SK-N-SH (cell line): ENCODE results near the gene GPD1L. TPM values are rescaled to one million over a fixed set of nuclear protein-coding genes. Genes with fewer than 3 reads are reported as not detected.

ENCODE experiments used
- CTCF ChIA-PET: fragments of 300-600, 350-600 bp; formaldehyde crosslinking; extraction: SDS; loops from one replicate; lab custom pipeline; 2021; lab: Yijun Ruan, JAX
- POLR2A ChIA-PET: fragments of 350-600 bp; sonication (Branson Sonifier 250); formaldehyde crosslinking; extraction: SDS; loops from one replicate; lab custom pipeline; 2020; ENCODE audit warnings: antibody characterized with exemption, inconsistent platforms; lab: Yijun Ruan, JAX
- DNase-seq: peaks from one replicate; pipeline ENCODE4 v3.0.0; 2012
- H2AFZ ChIP-seq: fragments of 200-600 bp; sonication (generic); 2 replicates; pipeline ENCODE4 v1.8.1; 2016; ENCODE audit warnings: antibody characterized with exemption, mild to moderate bottlenecking, low read depth
- H3F3A ChIP-seq: fragments of 200-600 bp; sonication (generic); replicated peaks from 2 replicates; pipeline ENCODE3; 2016; ENCODE audit warnings: antibody characterized with exemption, mild to moderate bottlenecking; ENCODE audit not compliant: insufficient read depth
- H3K27ac ChIP-seq, 2 experiments: fragments of 200-500 bp in 1 of 2; fragments of 200-600 bp in 1 of 2; sonication (Bioruptor generic) in 1 of 2; sonication (generic), shearing (Covaris generic) in 1 of 2; 2 replicates each; pipeline versions ENCODE4 v1.5.1 to v1.6.1; 2014 to 2016; ENCODE audit warnings: low read depth in 2 of 2, inconsistent platforms in 1 of 2, low read length in 1 of 2, mild to moderate bottlenecking in 1 of 2, mixed read lengths in 1 of 2
- H3K27me3 ChIP-seq: fragments of 200-600 bp; sonication (generic), shearing (Covaris generic); 2 replicates; pipeline ENCODE4 v1.6.1; 2016; ENCODE audit warnings: mixed run types; ENCODE audit not compliant: insufficient read depth
- H3K36me3 ChIP-seq, 2 experiments: fragments of 200-500 bp in 1 of 2; fragments of 200-600 bp in 1 of 2; sonication (Bioruptor generic) in 1 of 2; sonication (generic) in 1 of 2; replicated peaks in 1 of 2; 2 replicates each; pipeline versions ENCODE3 to v1.5.1; 2014 to 2016; ENCODE audit warnings: low read length in 1 of 2, mild to moderate bottlenecking in 1 of 2; ENCODE audit not compliant: insufficient read depth in 2 of 2, control insufficient read depth in 1 of 2
- H3K4me1 ChIP-seq, 2 experiments: fragments of 200-500 bp in 1 of 2; fragments of 200-600 bp in 1 of 2; sonication (Bioruptor generic) in 1 of 2; sonication (generic), shearing (Covaris generic) in 1 of 2; 2 replicates each; pipeline versions ENCODE4 v1.5.1 to v1.6.1; 2014 to 2016; ENCODE audit warnings: low read depth in 1 of 2, low read length in 1 of 2, mixed run types in 1 of 2; ENCODE audit not compliant: insufficient read depth in 2 of 2, control insufficient read depth in 1 of 2
- H3K4me2 ChIP-seq: fragments of 200-600 bp; sonication (generic), shearing (Covaris generic); 2 replicates; pipeline ENCODE4 v1.6.1; 2017; ENCODE audit warnings: mixed run types
- H3K4me3 ChIP-seq, 2 experiments: fragments of 200-500 bp in 1 of 2; fragments of 200-600 bp in 1 of 2; sonication (Bioruptor generic) in 1 of 2; sonication (generic), shearing (Covaris generic) in 1 of 2; 2 replicates each; pipeline versions ENCODE4 v1.5.1 to v1.8.1; 2014 to 2016; ENCODE audit warnings: low read depth in 2 of 2, inconsistent platforms in 1 of 2, low read length in 1 of 2, mild to moderate bottlenecking in 1 of 2, mixed read lengths in 1 of 2, moderate library complexity in 1 of 2
- H3K79me2 ChIP-seq: fragments of 200-600 bp; sonication (generic); 2 replicates; pipeline ENCODE4 v1.8.1; 2017; ENCODE audit warnings: mild to moderate bottlenecking; ENCODE audit not compliant: insufficient read depth
- H3K9ac ChIP-seq: fragments of 200-600 bp; sonication (generic); 2 replicates; pipeline ENCODE4 v1.6.1; 2017; ENCODE audit warnings: mixed run types
- H3K9me2 ChIP-seq: fragments of 200-600 bp; sonication (generic); 2 replicates; pipeline ENCODE4 v1.6.1; 2017; ENCODE audit warnings: mixed run types
- H3K9me3 ChIP-seq: fragments of 200-600 bp; sonication (generic); 2 replicates; pipeline ENCODE4 v1.6.1; 2017; ENCODE audit warnings: mixed run types, mild to moderate bottlenecking, moderate library complexity
- H4K20me1 ChIP-seq: fragments of 200-600 bp; sonication (generic); 2 replicates; pipeline ENCODE4 v1.6.1; 2017; ENCODE audit warnings: mild to moderate bottlenecking, mixed run types; ENCODE audit not compliant: insufficient read depth
- EP300 ChIP-seq, 2 experiments: IDR thresholded peaks; 2 replicates each; pipeline versions ENCODE4 v1.4.0 to v1.6.1; 2012; ENCODE audit warnings: borderline replicate concordance in 1 of 2, low read depth in 1 of 2, low read length in 1 of 2
- EZH2phosphoT487 ChIP-seq: fragments of 200-600 bp; sonication (generic); IDR thresholded peaks from 2 replicates; pipeline ENCODE4 v1.6.1; 2017; ENCODE audit warnings: low read depth, mixed run types, mild to moderate bottlenecking, antibody characterized with exemption, moderate library complexity, borderline replicate concordance
- FOXJ3 ChIP-seq: sonication (generic); formaldehyde crosslinking; IDR thresholded peaks from 2 replicates; pipeline ENCODE4 v1.5.1; 2020; ENCODE audit warnings: mild to moderate bottlenecking, missing genetic modification reagents
- GABPA ChIP-seq: IDR thresholded peaks from 2 replicates; pipeline ENCODE4 v1.4.0; 2012; ENCODE audit warnings: low read depth, mild to moderate bottlenecking
- JUND ChIP-seq: IDR thresholded peaks from 2 replicates; pipeline ENCODE4 v1.4.0; 2012
- MEF2A ChIP-seq: IDR thresholded peaks from 2 replicates; pipeline ENCODE4 v1.4.0; 2012; ENCODE audit warnings: low read depth, borderline replicate concordance
- NFIC ChIP-seq: IDR thresholded peaks from 2 replicates; pipeline ENCODE4 v1.4.0; 2012; ENCODE audit warnings: borderline replicate concordance
- NRF1 ChIP-seq: IDR thresholded peaks from 2 replicates; pipeline ENCODE4 v1.6.1; 2012; ENCODE audit warnings: low read depth, mild to moderate bottlenecking, low read length
- RAD21 ChIP-seq: IDR thresholded peaks from 2 replicates; pipeline ENCODE4 v1.6.1; 2012; ENCODE audit warnings: mild to moderate bottlenecking, low read length
- RCOR1 ChIP-seq: fragments of 150-350 bp; IDR thresholded peaks from 2 replicates; pipeline ENCODE4 v1.6.1; 2017; ENCODE audit warnings: antibody characterized with exemption, low read length
- RFX5 ChIP-seq: IDR thresholded peaks from 2 replicates; pipeline ENCODE4 v1.6.1; 2012; ENCODE audit warnings: mild to moderate bottlenecking, improper control_type of control experiment, low read length
- RXRA ChIP-seq: IDR thresholded peaks from 2 replicates; pipeline ENCODE4 v1.4.0; 2012; ENCODE audit warnings: low read depth, mild to moderate bottlenecking, borderline replicate concordance
- SMC3 ChIP-seq: IDR thresholded peaks from 2 replicates; pipeline ENCODE4 v1.6.1; 2012; ENCODE audit warnings: low read depth, low read length, improper control_type of control experiment
- TAF1 ChIP-seq: IDR thresholded peaks from 2 replicates; pipeline ENCODE4 v1.6.1; 2012; ENCODE audit warnings: low read depth, mild to moderate bottlenecking, low read length, moderate library complexity, borderline replicate concordance
- YY1 ChIP-seq: IDR thresholded peaks from 2 replicates; pipeline ENCODE4 v1.4.0; 2012; ENCODE audit warnings: low read depth, mild to moderate bottlenecking
- polyA plus RNA-seq, 3 experiments: library from polyadenylated mRNA; depleted of rRNA; stranded (reverse); fragments of >200 nt; gene quantifications; 2 replicates each; pipeline ENCODE4 v1.2.3, GENCODE V29; 2012
- TF ChIP-seq, protein P1 (sequence below): fragments of 150-350 bp; IDR thresholded peaks from 2 replicates; pipeline ENCODE4 v1.6.1; 2016; ENCODE audit warnings: mild to moderate bottlenecking, low read depth, low read length
- TF ChIP-seq, protein P2 (sequence below): fragments of 200-600 bp; sonication (generic); IDR thresholded peaks from 2 replicates; pipeline ENCODE4 v1.6.1; 2017; ENCODE audit warnings: antibody characterized with exemption, mild to moderate bottlenecking, moderate library complexity
- TF ChIP-seq, protein P3 (sequence below): IDR thresholded peaks from 2 replicates; pipeline ENCODE4 v1.4.0; 2012; ENCODE audit warnings: low read depth, borderline replicate concordance

Gene GPD1L
- polyA plus RNA-seq, 1 of the 3 experiments (the other 2 are of a cell fraction): 6.1 TPM

DNA sequence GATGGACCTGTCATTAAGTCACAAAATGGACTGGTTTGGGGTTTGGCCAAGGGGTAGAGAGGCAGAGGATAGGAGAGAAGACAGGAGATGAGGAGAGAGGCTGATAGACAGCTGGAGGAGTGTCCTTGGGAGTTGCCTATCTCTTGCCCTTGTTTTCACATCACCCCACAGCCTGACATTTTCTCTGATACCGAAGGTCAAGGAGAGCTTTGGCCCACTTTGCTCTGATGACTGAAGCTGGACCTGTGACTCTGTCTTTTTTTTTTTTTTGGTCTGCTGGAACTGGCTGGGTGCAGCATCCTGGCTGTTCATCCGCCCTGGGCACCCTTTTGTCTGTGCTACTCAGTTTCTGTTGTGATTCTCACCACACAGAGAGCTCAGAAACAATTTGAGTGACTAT, 5.1 kb downstream of the GPD1L start (continued):
- no peak for TF ChIP-seq SMC3
- TF ChIP-seq NRF1: no peak
- no peak for TF ChIP-seq MEF2A
- TF ChIP-seq RAD21: no peak
- TF ChIP-seq YY1: no peak
- TF ChIP-seq EP300 (IDR thresholded peaks at IDR 0.05; ENCODE audit: borderline replicate concordance in 1 of 2, low read depth in 1 of 2, low read length in 1 of 2): no peak
- no peak for TF ChIP-seq RFX5

DNA sequence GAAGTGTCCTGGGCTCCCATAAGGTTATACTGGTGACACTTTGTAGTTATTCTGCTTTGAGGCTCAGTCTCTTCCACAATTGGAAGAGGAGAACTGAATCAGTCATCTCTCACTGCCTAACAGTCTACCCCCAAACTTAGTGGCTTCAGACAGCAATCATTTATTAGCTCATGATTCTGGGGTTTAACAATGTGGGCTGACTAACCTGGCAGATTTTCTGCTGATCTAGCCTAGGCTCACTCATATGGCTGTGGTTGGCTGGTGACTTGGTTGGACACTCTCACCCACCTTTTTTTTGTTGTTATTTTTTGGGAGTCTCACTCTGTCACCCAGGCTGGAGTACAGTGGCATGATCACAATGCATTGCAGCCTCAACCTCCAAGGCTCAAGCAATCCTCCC, 7.1 kb downstream of the GPD1L start:
- Histone ChIP-seq H3K9ac (no peak overlapping the region), H4K20me1 (no peaks in the 10 kb centered on the region), H3K9me2 (no peaks in the 10 kb centered on the region)
- no peak for DNase-seq
- TF ChIP-seq JUND (no peak), RCOR1 (no peak), RFX5 (no peak), NFIC (no peak), TAF1 (no peak), GABPA (no peak), EZH2phosphoT487 (no peak), SMC3 (no peak), RAD21 (no peak), RXRA (no peak), FOXJ3 (no peak), EP300 (IDR thresholded peaks at IDR 0.05; ENCODE audit: borderline replicate concordance in 1 of 2, low read depth in 1 of 2, low read length in 1 of 2) (no peak), NRF1 (no peak), YY1 (no peak)
- TF ChIP-seq, protein P1, sequence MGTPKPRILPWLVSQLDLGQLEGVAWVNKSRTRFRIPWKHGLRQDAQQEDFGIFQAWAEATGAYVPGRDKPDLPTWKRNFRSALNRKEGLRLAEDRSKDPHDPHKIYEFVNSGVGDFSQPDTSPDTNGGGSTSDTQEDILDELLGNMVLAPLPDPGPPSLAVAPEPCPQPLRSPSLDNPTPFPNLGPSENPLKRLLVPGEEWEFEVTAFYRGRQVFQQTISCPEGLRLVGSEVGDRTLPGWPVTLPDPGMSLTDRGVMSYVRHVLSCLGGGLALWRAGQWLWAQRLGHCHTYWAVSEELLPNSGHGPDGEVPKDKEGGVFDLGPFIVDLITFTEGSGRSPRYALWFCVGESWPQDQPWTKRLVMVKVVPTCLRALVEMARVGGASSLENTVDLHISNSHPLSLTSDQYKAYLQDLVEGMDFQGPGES: no peak
- TF ChIP-seq, protein P2, sequence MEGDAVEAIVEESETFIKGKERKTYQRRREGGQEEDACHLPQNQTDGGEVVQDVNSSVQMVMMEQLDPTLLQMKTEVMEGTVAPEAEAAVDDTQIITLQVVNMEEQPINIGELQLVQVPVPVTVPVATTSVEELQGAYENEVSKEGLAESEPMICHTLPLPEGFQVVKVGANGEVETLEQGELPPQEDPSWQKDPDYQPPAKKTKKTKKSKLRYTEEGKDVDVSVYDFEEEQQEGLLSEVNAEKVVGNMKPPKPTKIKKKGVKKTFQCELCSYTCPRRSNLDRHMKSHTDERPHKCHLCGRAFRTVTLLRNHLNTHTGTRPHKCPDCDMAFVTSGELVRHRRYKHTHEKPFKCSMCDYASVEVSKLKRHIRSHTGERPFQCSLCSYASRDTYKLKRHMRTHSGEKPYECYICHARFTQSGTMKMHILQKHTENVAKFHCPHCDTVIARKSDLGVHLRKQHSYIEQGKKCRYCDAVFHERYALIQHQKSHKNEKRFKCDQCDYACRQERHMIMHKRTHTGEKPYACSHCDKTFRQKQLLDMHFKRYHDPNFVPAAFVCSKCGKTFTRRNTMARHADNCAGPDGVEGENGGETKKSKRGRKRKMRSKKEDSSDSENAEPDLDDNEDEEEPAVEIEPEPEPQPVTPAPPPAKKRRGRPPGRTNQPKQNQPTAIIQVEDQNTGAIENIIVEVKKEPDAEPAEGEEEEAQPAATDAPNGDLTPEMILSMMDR: no peak
- TF ChIP-seq, protein P3, sequence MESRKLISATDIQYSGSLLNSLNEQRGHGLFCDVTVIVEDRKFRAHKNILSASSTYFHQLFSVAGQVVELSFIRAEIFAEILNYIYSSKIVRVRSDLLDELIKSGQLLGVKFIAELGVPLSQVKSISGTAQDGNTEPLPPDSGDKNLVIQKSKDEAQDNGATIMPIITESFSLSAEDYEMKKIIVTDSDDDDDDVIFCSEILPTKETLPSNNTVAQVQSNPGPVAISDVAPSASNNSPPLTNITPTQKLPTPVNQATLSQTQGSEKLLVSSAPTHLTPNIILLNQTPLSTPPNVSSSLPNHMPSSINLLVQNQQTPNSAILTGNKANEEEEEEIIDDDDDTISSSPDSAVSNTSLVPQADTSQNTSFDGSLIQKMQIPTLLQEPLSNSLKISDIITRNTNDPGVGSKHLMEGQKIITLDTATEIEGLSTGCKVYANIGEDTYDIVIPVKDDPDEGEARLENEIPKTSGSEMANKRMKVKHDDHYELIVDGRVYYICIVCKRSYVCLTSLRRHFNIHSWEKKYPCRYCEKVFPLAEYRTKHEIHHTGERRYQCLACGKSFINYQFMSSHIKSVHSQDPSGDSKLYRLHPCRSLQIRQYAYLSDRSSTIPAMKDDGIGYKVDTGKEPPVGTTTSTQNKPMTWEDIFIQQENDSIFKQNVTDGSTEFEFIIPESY: no peak
- TF ChIP-seq, all 33 proteins: peak for 0
- no peaks in the 10 kb centered on the region for H3K79me2 ChIP-seq
- no peak overlapping the region for H3K4me3 ChIP-seq
- no peak overlapping the region for H2AFZ ChIP-seq
- H3F3A ChIP-seq: no peaks in the 10 kb centered on the region
- POLR2A ChIA-PET: no interaction called here
- no peak overlapping the region for H3K27ac ChIP-seq
- H3K36me3 ChIP-seq: no peaks in the 10 kb centered on the region
- peaks cover 0 to 9% of the 10 kb centered on the region in 2 experiments; a peak in 1 of 4 replicates for H3K4me1 ChIP-seq
- H3K9me3 ChIP-seq: no peaks in the 10 kb centered on the region
- H3K4me2 ChIP-seq: no peak overlapping the region
- CTCF ChIA-PET: interaction anchor here (2.4 kb wide), 1 partner anchor 31 kb away, joined by 8 read pairs; no protein-coding TSS in a partner anchor
- H3K27me3 ChIP-seq: no peaks in the 10 kb centered on the region
